AG09309 (cell line): ENCODE data around the gene IZUMO4.

ENCODE experiments used
- DNase-seq: peaks from one replicate; pipeline ENCODE4 v3.0.0-alpha.2; 2010; ENCODE audit warnings: low read depth
- H3K4me3 ChIP-seq: 2 replicates; pipeline ENCODE4 v1.5.1; 2011; ENCODE audit warnings: mild to moderate bottlenecking, low read depth, low read length, moderate library complexity; ENCODE audit not compliant: control insufficient read depth
- TF ChIP-seq, protein P1 (sequence below): IDR thresholded peaks from 2 replicates; pipeline ENCODE4 v1.5.1; 2011; ENCODE audit warnings: mild to moderate bottlenecking, low read depth, low read length, inconsistent platforms; ENCODE audit not compliant: insufficient read depth, control insufficient read depth; ENCODE audit errors: missing control alignments

The IZUMO4 gene

DNA sequence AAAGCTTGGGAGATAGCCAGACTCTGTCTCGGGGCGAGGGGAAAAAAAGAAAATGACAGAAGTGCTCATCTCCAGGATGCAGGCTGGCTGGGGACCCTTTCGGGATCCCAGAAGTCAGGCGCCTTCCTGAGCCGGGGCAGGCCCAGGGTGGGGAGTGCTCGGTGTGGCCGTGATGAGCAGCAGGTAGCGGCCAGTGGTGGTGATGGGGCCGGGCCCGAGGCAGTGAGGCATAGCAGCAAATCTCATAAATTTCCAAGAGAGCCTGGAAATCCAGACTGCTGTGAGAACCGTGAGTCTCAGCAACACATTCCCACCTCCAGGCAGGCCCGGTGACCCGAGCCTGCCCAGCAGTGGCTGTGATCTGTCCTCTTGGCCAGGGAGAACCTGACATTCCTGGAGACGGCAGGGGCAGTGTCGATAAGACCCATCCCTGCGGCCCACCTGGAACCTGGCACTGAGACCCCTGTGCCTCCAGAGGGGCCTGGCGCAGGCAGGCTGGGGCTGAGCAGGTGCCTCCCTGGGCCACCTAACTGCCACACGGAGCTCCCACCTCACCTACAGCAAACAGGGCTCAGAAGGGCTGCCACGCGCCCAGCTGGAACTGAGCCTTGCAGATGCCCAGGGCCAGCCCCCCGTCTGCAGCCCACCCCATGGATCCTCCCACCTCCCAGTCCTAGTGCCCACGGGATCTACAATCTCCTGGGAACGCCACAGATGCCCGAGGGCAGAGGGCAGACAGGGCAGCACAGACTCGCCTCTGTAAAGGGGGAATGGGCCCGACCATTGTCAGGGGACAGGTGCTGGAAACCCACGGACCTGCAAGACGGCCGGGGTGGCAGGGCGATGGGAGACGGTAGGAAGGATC is 23.4 kb downstream of the IZUMO4 start:
- no peak for DNase-seq

DNA sequence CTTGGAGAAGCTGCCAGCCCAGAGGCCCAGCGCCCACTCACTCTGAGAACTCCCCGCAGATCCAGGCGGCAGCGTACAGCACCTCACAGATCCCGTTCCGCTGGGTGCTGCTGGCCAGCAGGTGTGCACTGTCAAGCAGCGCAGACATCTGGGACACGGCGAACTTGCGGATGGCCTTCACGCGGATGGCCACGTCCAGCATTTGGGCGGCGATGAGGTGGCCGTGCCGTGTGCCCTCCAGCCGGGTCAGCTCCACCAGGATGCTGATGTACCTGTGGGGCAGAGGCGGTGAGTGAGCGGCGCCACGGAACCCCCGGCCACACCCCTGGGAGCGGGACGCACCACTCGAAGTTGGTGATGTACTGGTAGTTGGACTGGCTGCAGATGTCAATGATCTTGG is 24.1 kb downstream of the IZUMO4 start:
- TF ChIP-seq, protein P1, sequence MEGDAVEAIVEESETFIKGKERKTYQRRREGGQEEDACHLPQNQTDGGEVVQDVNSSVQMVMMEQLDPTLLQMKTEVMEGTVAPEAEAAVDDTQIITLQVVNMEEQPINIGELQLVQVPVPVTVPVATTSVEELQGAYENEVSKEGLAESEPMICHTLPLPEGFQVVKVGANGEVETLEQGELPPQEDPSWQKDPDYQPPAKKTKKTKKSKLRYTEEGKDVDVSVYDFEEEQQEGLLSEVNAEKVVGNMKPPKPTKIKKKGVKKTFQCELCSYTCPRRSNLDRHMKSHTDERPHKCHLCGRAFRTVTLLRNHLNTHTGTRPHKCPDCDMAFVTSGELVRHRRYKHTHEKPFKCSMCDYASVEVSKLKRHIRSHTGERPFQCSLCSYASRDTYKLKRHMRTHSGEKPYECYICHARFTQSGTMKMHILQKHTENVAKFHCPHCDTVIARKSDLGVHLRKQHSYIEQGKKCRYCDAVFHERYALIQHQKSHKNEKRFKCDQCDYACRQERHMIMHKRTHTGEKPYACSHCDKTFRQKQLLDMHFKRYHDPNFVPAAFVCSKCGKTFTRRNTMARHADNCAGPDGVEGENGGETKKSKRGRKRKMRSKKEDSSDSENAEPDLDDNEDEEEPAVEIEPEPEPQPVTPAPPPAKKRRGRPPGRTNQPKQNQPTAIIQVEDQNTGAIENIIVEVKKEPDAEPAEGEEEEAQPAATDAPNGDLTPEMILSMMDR, result no peak

More for the DNA sequence above, 23.4 kb downstream of the IZUMO4 start:
- TF ChIP-seq, protein P1, result no peak
- H3K4me3 ChIP-seq, result no peak overlapping the region

DNA sequence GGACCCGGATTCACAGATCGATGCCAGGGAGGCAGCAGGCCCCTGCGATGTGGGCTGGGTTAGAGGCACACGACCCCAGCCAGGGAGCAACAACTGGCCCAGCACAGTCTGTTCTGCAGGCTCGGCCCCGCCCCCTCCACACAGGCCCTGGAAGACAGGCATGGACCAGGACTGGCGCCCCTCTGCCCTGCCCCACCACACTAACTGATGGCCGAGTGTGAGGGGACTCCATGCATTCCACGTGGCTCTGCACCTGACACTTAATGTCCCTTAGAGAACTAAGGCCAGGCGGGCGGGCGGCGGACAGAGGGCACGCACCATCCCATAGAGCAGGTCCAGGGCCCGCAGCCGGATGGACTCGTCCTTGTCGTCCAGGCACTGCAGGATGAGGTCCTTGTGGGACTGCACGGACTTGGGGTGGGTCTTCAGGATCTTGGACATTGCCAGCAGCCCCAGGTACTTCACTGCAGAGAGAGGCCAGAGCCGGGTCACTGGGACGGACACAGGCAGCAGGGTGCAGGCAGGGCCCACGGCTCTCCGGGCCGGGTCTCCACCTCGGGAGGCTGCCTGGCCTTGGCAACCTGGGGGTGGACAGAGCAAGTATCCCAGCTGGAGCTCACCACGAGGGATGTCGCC is 24.8 kb downstream of the IZUMO4 start:
- DNase-seq, result no peak
- TF ChIP-seq, protein P1, result no peak
- H3K4me3 ChIP-seq, result no peak overlapping the region

More for the DNA sequence above, 24.1 kb downstream of the IZUMO4 start:
- no peak for DNase-seq
- no peak overlapping the region for H3K4me3 ChIP-seq

DNA sequence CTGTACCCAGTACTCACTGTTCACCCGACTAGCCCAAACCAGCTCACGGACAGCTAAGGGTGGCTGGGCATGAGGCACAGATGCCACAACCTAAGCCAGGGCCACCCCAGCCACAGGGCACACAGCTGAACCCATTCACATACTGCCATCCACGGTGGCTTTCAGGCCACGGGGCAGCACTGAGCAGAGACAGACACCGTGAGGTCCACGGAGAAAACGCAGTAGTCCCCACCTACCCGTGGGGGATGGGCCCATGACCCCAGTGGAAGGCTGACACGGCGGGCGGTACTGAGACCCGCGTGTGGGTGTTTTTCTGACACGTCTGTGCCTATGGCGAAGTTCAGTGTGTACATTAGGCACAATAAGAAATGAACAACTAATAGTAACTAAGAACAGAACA is 25.5 kb downstream of the IZUMO4 start:
- TF ChIP-seq, protein P1, result no peak
- H3K4me3 ChIP-seq, result no peak overlapping the region
- no peak for DNase-seq

DNA sequence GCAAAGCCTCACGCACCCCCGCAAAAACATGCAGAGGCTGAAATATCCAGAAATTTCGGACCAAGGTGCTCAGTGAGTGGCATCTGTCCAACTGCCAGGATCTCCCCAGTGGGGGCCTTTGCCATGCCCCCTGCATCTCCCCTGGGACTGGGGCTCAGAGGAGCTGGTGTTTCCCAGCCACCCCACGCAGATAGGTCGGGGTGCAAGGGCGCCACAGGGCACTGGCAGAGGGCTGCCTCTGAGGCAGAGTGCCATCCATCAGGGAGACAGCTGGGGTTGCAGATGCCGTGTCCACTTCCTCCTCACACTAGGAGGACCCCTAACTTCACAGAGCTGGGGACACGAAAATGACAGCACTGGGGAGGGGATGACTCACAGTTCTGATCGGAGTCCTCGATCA is 26.3 kb downstream of the IZUMO4 start:
- TF ChIP-seq, protein P1, result no peak
- no peak overlapping the region for H3K4me3 ChIP-seq
- DNase-seq, result no peak

DNA sequence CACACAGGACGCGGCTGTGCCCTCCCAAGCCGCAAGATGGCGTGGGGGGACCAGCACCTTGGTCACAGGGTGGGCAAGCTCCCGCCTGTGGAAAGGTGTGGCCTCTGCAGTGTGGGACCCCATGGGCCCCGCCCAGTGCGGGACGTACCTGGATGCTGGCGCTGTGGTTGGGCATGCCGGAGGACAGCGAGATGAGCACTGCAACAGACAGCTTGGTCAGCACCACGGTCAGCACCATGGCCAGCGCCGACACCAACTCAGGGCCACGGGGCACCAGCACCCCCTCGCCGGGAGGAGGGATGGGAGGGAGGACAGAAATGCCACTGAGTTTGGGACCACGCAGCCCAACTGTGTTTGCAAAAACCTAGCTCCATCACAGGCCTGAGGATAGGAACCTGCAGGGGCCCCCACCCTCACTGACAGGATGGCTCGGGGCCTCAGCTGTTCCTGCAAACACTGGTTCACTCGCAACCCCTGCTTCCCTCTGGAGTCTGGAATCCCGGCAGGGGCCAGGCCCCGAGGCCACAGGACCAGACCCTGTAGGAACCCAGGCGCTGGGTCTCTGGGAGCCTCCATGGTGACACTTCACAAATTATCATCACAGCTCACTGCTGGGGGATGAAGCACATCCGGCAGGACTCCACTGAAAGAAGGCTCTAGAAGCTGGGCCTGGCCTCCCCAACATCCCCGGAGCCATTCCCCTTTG is 27.1 kb downstream of the IZUMO4 start:
- DNase-seq, result no peak
- TF ChIP-seq, protein P1, result no peak
- no peak overlapping the region for H3K4me3 ChIP-seq
